Measurements from ENCODE around the gene XRN1.

XRN1 gene

DNA sequence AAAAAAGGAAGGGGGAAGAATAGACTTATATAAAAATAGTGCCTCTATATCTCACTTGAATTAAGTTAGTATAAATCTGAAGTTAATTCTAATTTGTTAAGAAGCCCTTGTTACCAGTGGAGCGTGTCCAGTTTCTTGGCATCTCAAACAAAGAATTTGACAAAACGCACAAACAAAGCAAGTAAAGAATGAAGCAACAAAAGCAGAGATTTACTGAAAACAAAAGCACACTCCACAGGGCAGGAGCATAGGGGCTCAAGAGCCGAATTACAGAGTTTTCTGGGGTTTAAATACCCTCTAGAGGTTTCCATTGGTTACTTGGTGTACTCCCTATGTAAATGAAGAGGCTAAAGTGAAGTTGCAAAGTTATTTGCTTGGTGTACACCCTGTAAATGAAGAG, 188.5 kb downstream of the XRN1 start:
- no peak for DNase-seq

DNA sequence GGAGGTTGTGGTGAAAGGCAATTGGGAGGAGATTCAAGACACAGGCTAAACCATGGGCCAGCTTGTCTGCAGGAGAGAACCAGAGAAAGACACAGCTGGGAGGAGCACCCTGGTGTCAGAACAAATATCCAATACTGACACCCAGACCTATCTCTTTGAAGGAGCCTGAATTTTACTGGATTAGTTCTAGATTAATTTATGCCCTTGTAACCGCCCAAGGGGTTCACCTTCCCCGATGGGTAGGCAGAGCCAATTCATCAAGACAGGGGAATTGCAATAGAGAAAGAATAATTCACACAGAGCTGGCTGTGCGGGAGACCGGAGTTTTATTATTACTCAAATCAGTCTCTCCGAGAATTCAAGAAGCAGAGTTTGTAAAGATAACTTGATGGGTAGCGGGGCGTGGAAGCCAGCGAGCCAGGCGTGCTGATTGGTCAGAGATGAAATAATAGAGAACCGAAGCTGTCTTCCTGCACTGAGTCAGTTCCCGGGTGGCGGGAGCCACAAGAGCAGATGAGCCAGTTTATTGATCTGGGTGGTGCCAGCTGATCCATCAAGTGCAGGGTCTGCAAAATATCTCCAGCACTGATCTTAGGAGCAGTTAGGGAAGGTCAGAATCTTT, 191.0 kb downstream of the XRN1 start:
- no peak for DNase-seq
